DOHH2 (cell line): ENCODE results near the gene SCN2A.

ENCODE experiments used
- H3F3A ChIP-seq: fragments of 200-600 bp; sonication (generic), shearing (Covaris generic); 2 replicates; pipeline ENCODE4 v1.6.0; 2016; ENCODE audit warnings: antibody characterized with exemption, mild to moderate bottlenecking; ENCODE audit not compliant: control insufficient read depth, insufficient read depth
- H3K27ac ChIP-seq: fragments of 200-600 bp; sonication (generic); 2 replicates; pipeline ENCODE4 v1.5.1; 2014; ENCODE audit warnings: low read depth, mild to moderate bottlenecking, low read length, moderate library complexity
- H3K27me3 ChIP-seq: fragments of 200-600 bp; sonication (generic); 2 replicates; pipeline ENCODE4 v1.6.1; 2014; ENCODE audit warnings: mild to moderate bottlenecking, low read length, mixed read lengths; ENCODE audit not compliant: control insufficient read depth
- H3K36me3 ChIP-seq: fragments of 200-600 bp; sonication (generic); 2 replicates; pipeline ENCODE4 v1.6.1; 2014; ENCODE audit warnings: mild to moderate bottlenecking, low read length, moderate library complexity, mixed read lengths; ENCODE audit not compliant: control insufficient read depth
- H3K4me1 ChIP-seq: fragments of 200-600 bp; sonication (generic); 2 replicates; pipeline ENCODE4 v1.6.1; 2014; ENCODE audit warnings: mild to moderate bottlenecking, low read length, mixed read lengths; ENCODE audit not compliant: control insufficient read depth
- H3K4me2 ChIP-seq: fragments of 200-600 bp; sonication (generic); 2 replicates; pipeline ENCODE4 v1.6.0; 2014; ENCODE audit warnings: mild to moderate bottlenecking, low read length, moderate library complexity
- H3K4me3 ChIP-seq: fragments of 200-600 bp; sonication (generic); 2 replicates; pipeline ENCODE4 v1.5.1; 2014; ENCODE audit warnings: mild to moderate bottlenecking, low read length, mixed read lengths
- H3K79me2 ChIP-seq: fragments of 200-600 bp; sonication (generic); 2 replicates; pipeline ENCODE4 v1.6.1; 2014; ENCODE audit warnings: mild to moderate bottlenecking, low read length, mixed read lengths; ENCODE audit not compliant: control insufficient read depth
- H3K9me2 ChIP-seq: fragments of 200-600 bp; sonication (generic); replicated peaks from 2 replicates; pipeline ENCODE4 v1.6.1; 2014; ENCODE audit warnings: mild to moderate bottlenecking, low read length, mixed read lengths; ENCODE audit not compliant: control insufficient read depth
- H3K9me3 ChIP-seq: fragments of 200-600 bp; sonication (generic); 2 replicates; pipeline ENCODE4 v1.6.1; 2014; ENCODE audit warnings: antibody characterized with exemption, low read length, mixed read lengths; ENCODE audit not compliant: control insufficient read depth, insufficient read depth
- H4K20me1 ChIP-seq: fragments of 200-600 bp; sonication (generic); 2 replicates; pipeline ENCODE4 v1.6.0; 2014; ENCODE audit warnings: low read depth, mild to moderate bottlenecking, antibody characterized with exemption, low read length, moderate library complexity; ENCODE audit not compliant: control insufficient read depth, insufficient read depth
- CTCF ChIP-seq: fragments of 200-600 bp; sonication (generic); IDR thresholded peaks from one replicate; pipeline ENCODE4 v1.5.1; 2014; ENCODE audit warnings: antibody characterized with exemption, mild to moderate bottlenecking, low read depth, low read length; ENCODE audit not compliant: poor library complexity, severe bottlenecking
- EZH2phosphoT487 ChIP-seq: fragments of 200-600 bp; sonication (generic); IDR thresholded peaks from 2 replicates; pipeline ENCODE4 v1.6.1; 2017; ENCODE audit warnings: borderline replicate concordance, mild to moderate bottlenecking, antibody characterized with exemption, low read length, moderate library complexity, mixed read lengths

Gene SCN2A

GRCh38 chr2:165208094-165208493 is 31.1 kb upstream of the SCN2A start:
- peaks cover 2% of the 10 kb centered on the region; the same call in 1 of the 2 replicates for H3K27me3 ChIP-seq
- no peaks in the 10 kb centered on the region for H3K79me2 ChIP-seq
- no peak overlapping the region for H3K4me3 ChIP-seq
- no peak overlapping the region for H3K27ac ChIP-seq
- H3K4me2 ChIP-seq: no peak overlapping the region
- no peaks in the 10 kb centered on the region for H3K4me1 ChIP-seq
- no peaks in the 10 kb centered on the region for H3K9me2 ChIP-seq
- no peaks in the 10 kb centered on the region for H4K20me1 ChIP-seq
- no peak for TF ChIP-seq EZH2phosphoT487
- no peaks in the 10 kb centered on the region for H3K9me3 ChIP-seq
- no peaks in the 10 kb centered on the region for H3K36me3 ChIP-seq
- H3F3A ChIP-seq: no peaks in the 10 kb centered on the region

- no peak overlapping the region for H3K4me2 ChIP-seq
- no peaks in the 10 kb centered on the region for H3K36me3 ChIP-seq
- no peak overlapping the region for H3K4me3 ChIP-seq
- H4K20me1 ChIP-seq: no peaks in the 10 kb centered on the region
- H3K27ac ChIP-seq: no peak overlapping the region
- no peaks in the 10 kb centered on the region for H3K4me1 ChIP-seq
- H3K9me2 ChIP-seq: no peaks in the 10 kb centered on the region
- TF ChIP-seq EZH2phosphoT487: no peak
- TF ChIP-seq CTCF: no peak
- H3K9me3 ChIP-seq: no peaks in the 10 kb centered on the region
- no peaks in the 10 kb centered on the region for H3F3A ChIP-seq
- peaks cover 3% of the 10 kb centered on the region; the same call in 1 of the 2 replicates for H3K27me3 ChIP-seq
- no peaks in the 10 kb centered on the region for H3K79me2 ChIP-seq
Observed at GRCh38 chr2:165214093-165214492, 25.1 kb upstream of the SCN2A start.

DNA sequence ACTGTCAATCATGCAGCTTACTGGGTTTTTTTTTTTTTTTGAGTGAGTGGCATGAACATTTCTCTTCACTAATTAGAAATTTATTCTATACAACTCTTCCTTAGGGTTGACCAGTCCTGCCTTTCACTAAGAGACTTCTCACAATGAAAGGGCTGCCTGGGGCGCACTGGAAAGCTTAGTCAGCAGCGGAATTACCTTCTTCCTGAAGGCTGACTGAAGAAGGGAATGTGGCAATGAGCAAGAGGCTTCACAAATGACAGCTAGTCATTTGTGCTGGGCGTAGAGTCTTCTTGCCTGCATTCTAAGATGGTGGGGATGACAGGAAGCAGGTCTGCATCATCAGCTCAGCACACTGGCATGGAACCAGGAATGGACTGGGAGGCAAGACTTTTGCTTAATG is 19.7 kb upstream of the SCN2A start:
- no peak overlapping the region for H3K27ac ChIP-seq
- TF ChIP-seq EZH2phosphoT487: no peak
- TF ChIP-seq CTCF: no peak
- H3K9me3 ChIP-seq: no peaks in the 10 kb centered on the region
- H3K4me2 ChIP-seq: no peak overlapping the region
- H3K9me2 ChIP-seq: no peaks in the 10 kb centered on the region; the same call in 1 of the 2 replicates
- H3K4me1 ChIP-seq: no peaks in the 10 kb centered on the region
- H3K79me2 ChIP-seq: no peaks in the 10 kb centered on the region
- peaks cover 3% of the 10 kb centered on the region; the same call in 1 of the 2 replicates for H3K27me3 ChIP-seq
- no peaks in the 10 kb centered on the region for H3K36me3 ChIP-seq
- H3K4me3 ChIP-seq: no peak overlapping the region
- H4K20me1 ChIP-seq: no peaks in the 10 kb centered on the region
- no peaks in the 10 kb centered on the region for H3F3A ChIP-seq

GRCh38 chr2:165224941-165225340 is 14.3 kb upstream of the SCN2A start:
- no peaks in the 10 kb centered on the region for H3K36me3 ChIP-seq
- no peak overlapping the region for H3K4me2 ChIP-seq
- no peaks in the 10 kb centered on the region for H3K9me3 ChIP-seq
- H3K4me1 ChIP-seq: no peaks in the 10 kb centered on the region
- H3K4me3 ChIP-seq: no peak overlapping the region
- H3K79me2 ChIP-seq: no peaks in the 10 kb centered on the region
- TF ChIP-seq EZH2phosphoT487 (no peak), CTCF (no peak)
- no peaks in the 10 kb centered on the region for H4K20me1 ChIP-seq
- H3K27ac ChIP-seq: no peak overlapping the region
- H3K27me3 ChIP-seq: 0 out of 2 replicates have a peak, but pooled peaks cover 5% of the 10 kb centered on the region
- H3K9me2 ChIP-seq: no peaks in the 10 kb centered on the region; the same call in 1 of the 2 replicates
- H3F3A ChIP-seq: no peaks in the 10 kb centered on the region
